Measurements from ENCODE around the gene NTM.

Gene NTM

DNA sequence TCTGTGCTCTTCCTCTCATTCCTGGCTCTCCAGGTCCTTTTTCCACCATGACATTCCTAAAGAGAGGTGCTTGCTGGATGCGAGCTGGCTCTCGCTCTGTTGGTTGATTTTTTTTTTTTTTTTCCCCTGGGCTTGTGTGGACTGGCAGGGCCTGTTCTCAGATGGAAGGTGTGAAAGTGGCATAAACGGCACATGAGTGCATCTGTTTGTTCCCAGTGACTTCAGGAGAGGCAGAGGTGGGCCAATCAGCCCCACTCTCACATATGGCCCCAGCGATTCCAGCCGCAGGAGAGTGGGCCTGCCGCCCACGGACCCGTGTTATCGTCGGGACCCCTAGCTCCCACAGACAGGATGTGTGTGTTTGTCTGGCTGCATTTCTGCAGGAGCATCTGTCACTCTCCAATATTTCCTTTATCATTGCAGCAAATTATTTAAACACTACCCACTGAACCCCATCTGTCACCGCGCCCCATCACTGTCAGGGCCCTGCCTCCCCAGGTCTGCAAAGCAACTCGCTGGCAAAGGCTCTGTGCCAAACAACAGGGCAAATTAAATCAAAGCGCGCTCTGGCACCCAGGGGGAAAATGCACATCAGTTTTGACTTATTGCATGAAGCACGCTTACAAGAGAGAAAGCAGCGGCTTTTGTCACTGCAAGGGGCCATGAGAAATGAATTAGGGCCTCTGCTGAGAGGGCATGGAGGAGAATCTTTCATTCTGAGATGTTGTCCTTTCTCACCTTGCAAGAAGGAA, 886.3 kb downstream of the NTM start:
- no peak overlapping the region for H3K27ac ChIP-seq
- TF ChIP-seq ZFX (IDR thresholded peaks at IDR 0.05; ENCODE audit: borderline replicate concordance) = no peak
- TF ChIP-seq, protein P1, sequence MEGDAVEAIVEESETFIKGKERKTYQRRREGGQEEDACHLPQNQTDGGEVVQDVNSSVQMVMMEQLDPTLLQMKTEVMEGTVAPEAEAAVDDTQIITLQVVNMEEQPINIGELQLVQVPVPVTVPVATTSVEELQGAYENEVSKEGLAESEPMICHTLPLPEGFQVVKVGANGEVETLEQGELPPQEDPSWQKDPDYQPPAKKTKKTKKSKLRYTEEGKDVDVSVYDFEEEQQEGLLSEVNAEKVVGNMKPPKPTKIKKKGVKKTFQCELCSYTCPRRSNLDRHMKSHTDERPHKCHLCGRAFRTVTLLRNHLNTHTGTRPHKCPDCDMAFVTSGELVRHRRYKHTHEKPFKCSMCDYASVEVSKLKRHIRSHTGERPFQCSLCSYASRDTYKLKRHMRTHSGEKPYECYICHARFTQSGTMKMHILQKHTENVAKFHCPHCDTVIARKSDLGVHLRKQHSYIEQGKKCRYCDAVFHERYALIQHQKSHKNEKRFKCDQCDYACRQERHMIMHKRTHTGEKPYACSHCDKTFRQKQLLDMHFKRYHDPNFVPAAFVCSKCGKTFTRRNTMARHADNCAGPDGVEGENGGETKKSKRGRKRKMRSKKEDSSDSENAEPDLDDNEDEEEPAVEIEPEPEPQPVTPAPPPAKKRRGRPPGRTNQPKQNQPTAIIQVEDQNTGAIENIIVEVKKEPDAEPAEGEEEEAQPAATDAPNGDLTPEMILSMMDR (IDR thresholded peaks at IDR 0.05) = no peak

DNA sequence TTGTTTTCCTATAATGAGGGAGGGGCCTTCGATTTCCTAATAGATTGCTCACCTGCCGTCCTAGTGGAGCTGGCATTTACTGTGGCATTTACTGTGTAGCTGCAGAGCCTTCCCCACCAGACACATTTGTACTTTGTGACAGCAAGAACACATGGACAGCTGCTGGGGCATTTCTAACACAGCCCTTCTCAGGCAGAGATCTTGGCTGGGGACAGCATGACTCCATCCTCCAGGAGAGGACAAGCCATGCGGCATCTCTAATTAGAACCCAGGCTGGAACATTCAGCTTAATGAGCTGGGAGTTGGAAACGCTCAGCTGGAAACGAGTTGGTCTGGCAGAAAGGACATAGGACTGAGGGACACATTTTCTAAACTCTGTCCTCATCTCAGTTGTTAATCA, 887.5 kb downstream of the NTM start:
- no peak overlapping the region for H3K27ac ChIP-seq
- no peak for TF ChIP-seq ZFX (IDR thresholded peaks at IDR 0.05; ENCODE audit: borderline replicate concordance)
- TF ChIP-seq, protein P1 (IDR thresholded peaks at IDR 0.05) = no peak

DNA sequence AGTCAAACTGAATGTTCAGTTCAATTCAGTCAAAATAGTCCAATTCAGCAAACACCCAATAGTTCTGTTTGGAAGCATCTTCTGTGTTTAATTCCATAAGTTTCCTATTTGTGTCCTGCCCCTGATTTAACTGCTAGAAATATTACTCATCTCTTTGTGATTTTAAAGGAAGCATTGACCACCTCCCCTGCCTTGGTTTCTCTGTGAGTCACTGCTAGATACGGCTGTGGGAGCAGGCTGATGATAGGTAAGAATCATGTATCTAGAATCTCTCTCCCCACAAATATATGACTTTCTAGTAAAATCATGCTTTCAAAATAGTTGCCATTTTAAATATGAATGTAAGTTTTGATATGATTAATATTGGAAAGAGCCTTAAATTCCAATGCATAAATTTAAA, 888.5 kb downstream of the NTM start:
- TF ChIP-seq, protein P1 (IDR thresholded peaks at IDR 0.05) = no peak
- TF ChIP-seq ZFX (IDR thresholded peaks at IDR 0.05; ENCODE audit: borderline replicate concordance) = no peak
- no peak overlapping the region for H3K27ac ChIP-seq

DNA sequence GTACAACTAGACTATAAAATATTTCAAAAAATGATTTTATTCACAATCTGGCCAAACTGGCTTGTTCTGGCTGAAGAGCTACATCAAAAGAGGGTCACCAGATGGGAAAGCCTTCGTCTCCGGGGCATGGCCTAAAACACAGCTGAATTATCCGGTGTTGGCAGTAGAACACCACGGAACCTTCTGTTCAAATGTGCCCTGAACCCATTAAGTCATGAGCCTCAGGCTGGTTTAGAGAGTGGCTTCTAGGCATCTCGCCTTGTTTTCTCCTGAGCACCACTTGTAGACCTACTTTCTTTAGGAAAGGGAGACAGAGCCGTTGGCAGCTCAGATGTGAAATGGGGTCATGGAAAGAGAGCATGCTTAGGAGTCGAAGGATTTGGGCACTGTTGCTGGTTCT, 890.2 kb downstream of the NTM start:
- TF ChIP-seq, protein P1 (IDR thresholded peaks at IDR 0.05) = no peak
- TF ChIP-seq ZFX (IDR thresholded peaks at IDR 0.05; ENCODE audit: borderline replicate concordance) = no peak
- no peak overlapping the region for H3K27ac ChIP-seq

DNA sequence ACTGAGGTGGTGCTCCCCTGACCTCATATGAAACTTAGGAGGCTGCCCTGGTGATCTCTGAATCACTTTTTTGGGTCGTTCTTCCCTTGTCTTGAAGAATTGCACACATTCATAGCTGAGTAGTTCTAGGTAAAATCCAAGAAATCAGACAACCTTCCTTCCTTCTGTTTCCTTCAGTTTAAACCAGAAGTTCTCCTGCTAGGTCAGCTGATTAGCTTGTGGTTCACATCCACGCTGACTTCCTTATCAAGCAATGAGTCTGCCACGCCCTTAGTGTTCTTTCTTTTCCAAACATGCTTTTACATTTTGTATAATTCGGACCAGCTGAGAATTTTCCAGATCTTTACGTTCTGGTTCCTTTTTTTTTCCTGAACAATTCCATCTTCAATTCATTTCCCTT, 892.8 kb downstream of the NTM start:
- no peak for TF ChIP-seq ZFX (IDR thresholded peaks at IDR 0.05; ENCODE audit: borderline replicate concordance)
- TF ChIP-seq, protein P1 (IDR thresholded peaks at IDR 0.05) = no peak

DNA sequence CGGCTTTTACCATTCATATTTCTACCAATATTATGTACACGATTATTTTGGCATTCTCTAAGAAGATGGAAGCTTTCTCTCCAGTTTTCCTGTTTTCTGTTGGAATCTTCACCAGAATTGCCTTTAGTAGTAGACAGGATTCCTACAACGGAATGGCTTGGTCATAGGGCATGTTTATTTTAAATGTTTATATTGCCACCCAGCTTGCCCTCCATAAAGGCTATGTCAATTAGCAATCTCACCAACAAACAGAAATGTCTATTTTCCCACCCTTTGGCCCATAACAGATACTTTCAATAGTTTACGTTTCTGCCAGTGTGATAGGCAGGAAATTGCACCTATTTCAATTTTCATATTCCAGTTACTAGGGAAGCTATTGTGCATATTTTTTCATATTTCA, 893.5 kb downstream of the NTM start:
- TF ChIP-seq, protein P1 (IDR thresholded peaks at IDR 0.05) = no peak
- no peak for TF ChIP-seq ZFX (IDR thresholded peaks at IDR 0.05; ENCODE audit: borderline replicate concordance)
- H3K27ac ChIP-seq = no peak overlapping the region

More for the DNA sequence above, 892.8 kb downstream of the NTM start:
- no peak overlapping the region for H3K27ac ChIP-seq

DNA sequence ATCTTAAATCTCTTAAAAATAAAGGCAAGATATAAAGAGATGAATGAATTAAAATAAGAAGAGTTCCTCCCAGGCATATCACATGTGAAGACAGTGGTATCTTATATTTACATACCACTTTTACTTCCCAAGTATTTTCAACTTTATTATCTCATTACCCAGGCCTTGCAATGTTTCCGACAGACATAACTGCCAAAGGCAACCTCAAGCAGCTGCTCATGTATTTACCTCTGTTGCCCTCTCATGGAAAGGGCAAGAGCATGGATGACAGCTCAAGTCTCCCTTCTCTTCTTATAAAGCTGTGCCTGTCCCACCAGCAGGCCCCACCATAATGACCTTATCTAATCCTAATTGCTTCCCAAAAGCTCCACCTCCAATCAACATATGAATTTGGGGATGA, 894.2 kb downstream of the NTM start:
- TF ChIP-seq ZFX (IDR thresholded peaks at IDR 0.05; ENCODE audit: borderline replicate concordance) = no peak
- TF ChIP-seq, protein P1 (IDR thresholded peaks at IDR 0.05) = no peak
- no peak overlapping the region for H3K27ac ChIP-seq
